Stomach (tissue), 4 donors: ENCODE measurements around the gene SUSD4.

Experiments
- CTCF ChIP-seq, 7 experiments: fragments of 450-650 bp in 4 of 7; fragments of 200-600 bp in 3 of 7; sonication (generic) in 3 of 7; IDR thresholded peaks; one replicate each; pipeline ENCODE4 v1.5.1; 2016 to 2019; ENCODE audit warnings: antibody characterized with exemption in 7 of 7, control low read depth in 2 of 7, mild to moderate bottlenecking in 1 of 7
- POLR2A ChIP-seq, 4 donors: fragments of 450-650 bp; IDR thresholded peaks; one replicate each; pipeline ENCODE4 v1.6.1; 2016; ENCODE audit warnings: antibody characterized with exemption in 4 of 4, control low read depth in 2 of 4, mild to moderate bottlenecking in 1 of 4, moderate library complexity in 1 of 4
- POLR2AphosphoS5 ChIP-seq, 3 donors: sonication (generic); formaldehyde crosslinking; IDR thresholded peaks; one replicate each; pipeline ENCODE4 v1.6.1; 2016; ENCODE audit warnings: antibody characterized with exemption in 3 of 3

- TF ChIP-seq CTCF (IDR thresholded peaks at IDR 0.05) (no peak), POLR2A (IDR thresholded peaks at IDR 0.05) (no peak), POLR2AphosphoS5 (IDR thresholded peaks at IDR 0.05) (no peak)
These were observed 65.3 kb downstream of the SUSD4 start for GRCh38 chr1:223298701-223299100.
